Measurements from ENCODE around the gene CRACDL. TPM values are rescaled to one million over a fixed set of nuclear protein-coding genes. Genes with fewer than 3 reads are reported as not detected.

The CRACDL gene
- total RNA-seq, 1 experiment from 2014 or later = 3.1 TPM

- DNase-seq (ENCODE audit: low spot score) = no peak
Measured at GRCh38 chr2:98927027-98927426, 9.0 kb downstream of the CRACDL start.

GRCh38 chr2:98926601-98927000 is 9.4 kb downstream of the CRACDL start:
- no peak for DNase-seq (ENCODE audit: low spot score)

GRCh38 chr2:98924910-98925309 is 11.1 kb downstream of the CRACDL start:
- no peak for DNase-seq (ENCODE audit: low spot score)

GRCh38 chr2:98924038-98924830 is 11.8 kb downstream of the CRACDL start:
- no peak for DNase-seq (ENCODE audit: low spot score)

GRCh38 chr2:98923244-98923940 is 12.6 kb downstream of the CRACDL start:
- no peak for DNase-seq (ENCODE audit: low spot score)

GRCh38 chr2:98921062-98921461 is 15.0 kb downstream of the CRACDL start:
- DNase-seq (ENCODE audit: low spot score) = no peak

- peak; percentile 95 for DNase-seq (ENCODE audit: low spot score)
Measured at GRCh38 chr2:98917031-98917471, 19.0 kb downstream of the CRACDL start.

- DNase-seq (ENCODE audit: low spot score) = peak; percentile 15
Measured at GRCh38 chr2:98915751-98916358, 20.2 kb downstream of the CRACDL start.

- no peak for DNase-seq (ENCODE audit: low spot score)
Measured at GRCh38 chr2:98914713-98915580, 21.1 kb downstream of the CRACDL start.

- DNase-seq (ENCODE audit: low spot score) = peak; percentile 21
Measured at GRCh38 chr2:98913916-98914712, 21.9 kb downstream of the CRACDL start.

GRCh38 chr2:98912957-98913915 is 22.8 kb downstream of the CRACDL start:
- peak; percentile 84 for DNase-seq (ENCODE audit: low spot score)

- DNase-seq (ENCODE audit: low spot score) = peak; percentile 91
Measured at GRCh38 chr2:98912221-98912851, 23.7 kb downstream of the CRACDL start.

GRCh38 chr2:98911376-98912154 is 24.5 kb downstream of the CRACDL start:
- peak; percentile 65 for DNase-seq (ENCODE audit: low spot score)

- no peak for DNase-seq (ENCODE audit: low spot score)
Measured at GRCh38 chr2:98911126-98911375, 25.0 kb downstream of the CRACDL start.

GRCh38 chr2:98910349-98911125 is 25.5 kb downstream of the CRACDL start:
- no peak for DNase-seq (ENCODE audit: low spot score)

GRCh38 chr2:98909317-98910211 is 26.5 kb downstream of the CRACDL start:
- peak; percentile 85 for DNase-seq (ENCODE audit: low spot score)

GRCh38 chr2:98908931-98909316 is 27.1 kb downstream of the CRACDL start:
- DNase-seq (ENCODE audit: low spot score) = peak; percentile 66

Data from A172 (cell line).